ENCODE data around the gene MED27.

Gene MED27

GRCh38 chr9:131847665-131848354 lies 231.9 kb downstream of the MED27 start:
- no peak for DNase-seq (ENCODE audit: low read depth in 1 of 2, low spot score in 1 of 2)
- TF ChIP-seq, protein P1, sequence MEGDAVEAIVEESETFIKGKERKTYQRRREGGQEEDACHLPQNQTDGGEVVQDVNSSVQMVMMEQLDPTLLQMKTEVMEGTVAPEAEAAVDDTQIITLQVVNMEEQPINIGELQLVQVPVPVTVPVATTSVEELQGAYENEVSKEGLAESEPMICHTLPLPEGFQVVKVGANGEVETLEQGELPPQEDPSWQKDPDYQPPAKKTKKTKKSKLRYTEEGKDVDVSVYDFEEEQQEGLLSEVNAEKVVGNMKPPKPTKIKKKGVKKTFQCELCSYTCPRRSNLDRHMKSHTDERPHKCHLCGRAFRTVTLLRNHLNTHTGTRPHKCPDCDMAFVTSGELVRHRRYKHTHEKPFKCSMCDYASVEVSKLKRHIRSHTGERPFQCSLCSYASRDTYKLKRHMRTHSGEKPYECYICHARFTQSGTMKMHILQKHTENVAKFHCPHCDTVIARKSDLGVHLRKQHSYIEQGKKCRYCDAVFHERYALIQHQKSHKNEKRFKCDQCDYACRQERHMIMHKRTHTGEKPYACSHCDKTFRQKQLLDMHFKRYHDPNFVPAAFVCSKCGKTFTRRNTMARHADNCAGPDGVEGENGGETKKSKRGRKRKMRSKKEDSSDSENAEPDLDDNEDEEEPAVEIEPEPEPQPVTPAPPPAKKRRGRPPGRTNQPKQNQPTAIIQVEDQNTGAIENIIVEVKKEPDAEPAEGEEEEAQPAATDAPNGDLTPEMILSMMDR (IDR thresholded peaks at IDR 0.05; ENCODE audit: insufficient read depth, low read length): no peak
- no peak for TF ChIP-seq GABPA (IDR thresholded peaks at IDR 0.05; ENCODE audit: low read depth)
- no peak for TF ChIP-seq SPI1 (IDR thresholded peaks at IDR 0.05; ENCODE audit: borderline replicate concordance, low read depth)
- no peak for TF ChIP-seq POLR2AphosphoS5 (IDR thresholded peaks at IDR 0.05; ENCODE audit: low read depth)
- TF ChIP-seq, protein P2, sequence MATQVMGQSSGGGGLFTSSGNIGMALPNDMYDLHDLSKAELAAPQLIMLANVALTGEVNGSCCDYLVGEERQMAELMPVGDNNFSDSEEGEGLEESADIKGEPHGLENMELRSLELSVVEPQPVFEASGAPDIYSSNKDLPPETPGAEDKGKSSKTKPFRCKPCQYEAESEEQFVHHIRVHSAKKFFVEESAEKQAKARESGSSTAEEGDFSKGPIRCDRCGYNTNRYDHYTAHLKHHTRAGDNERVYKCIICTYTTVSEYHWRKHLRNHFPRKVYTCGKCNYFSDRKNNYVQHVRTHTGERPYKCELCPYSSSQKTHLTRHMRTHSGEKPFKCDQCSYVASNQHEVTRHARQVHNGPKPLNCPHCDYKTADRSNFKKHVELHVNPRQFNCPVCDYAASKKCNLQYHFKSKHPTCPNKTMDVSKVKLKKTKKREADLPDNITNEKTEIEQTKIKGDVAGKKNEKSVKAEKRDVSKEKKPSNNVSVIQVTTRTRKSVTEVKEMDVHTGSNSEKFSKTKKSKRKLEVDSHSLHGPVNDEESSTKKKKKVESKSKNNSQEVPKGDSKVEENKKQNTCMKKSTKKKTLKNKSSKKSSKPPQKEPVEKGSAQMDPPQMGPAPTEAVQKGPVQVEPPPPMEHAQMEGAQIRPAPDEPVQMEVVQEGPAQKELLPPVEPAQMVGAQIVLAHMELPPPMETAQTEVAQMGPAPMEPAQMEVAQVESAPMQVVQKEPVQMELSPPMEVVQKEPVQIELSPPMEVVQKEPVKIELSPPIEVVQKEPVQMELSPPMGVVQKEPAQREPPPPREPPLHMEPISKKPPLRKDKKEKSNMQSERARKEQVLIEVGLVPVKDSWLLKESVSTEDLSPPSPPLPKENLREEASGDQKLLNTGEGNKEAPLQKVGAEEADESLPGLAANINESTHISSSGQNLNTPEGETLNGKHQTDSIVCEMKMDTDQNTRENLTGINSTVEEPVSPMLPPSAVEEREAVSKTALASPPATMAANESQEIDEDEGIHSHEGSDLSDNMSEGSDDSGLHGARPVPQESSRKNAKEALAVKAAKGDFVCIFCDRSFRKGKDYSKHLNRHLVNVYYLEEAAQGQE (IDR thresholded peaks at IDR 0.05; ENCODE audit: insufficient replicate concordance, low read depth): no peak
- Histone ChIP-seq H3K4me3 (replicated peaks; ENCODE audit: insufficient read depth, low read length) (no peak overlapping the region), H3K27me3 (ENCODE audit: insufficient read depth, poor library complexity, severe bottlenecking) (no peaks in the 10 kb centered on the region), H3K27ac (replicated peaks) (no peak overlapping the region)

DNA sequence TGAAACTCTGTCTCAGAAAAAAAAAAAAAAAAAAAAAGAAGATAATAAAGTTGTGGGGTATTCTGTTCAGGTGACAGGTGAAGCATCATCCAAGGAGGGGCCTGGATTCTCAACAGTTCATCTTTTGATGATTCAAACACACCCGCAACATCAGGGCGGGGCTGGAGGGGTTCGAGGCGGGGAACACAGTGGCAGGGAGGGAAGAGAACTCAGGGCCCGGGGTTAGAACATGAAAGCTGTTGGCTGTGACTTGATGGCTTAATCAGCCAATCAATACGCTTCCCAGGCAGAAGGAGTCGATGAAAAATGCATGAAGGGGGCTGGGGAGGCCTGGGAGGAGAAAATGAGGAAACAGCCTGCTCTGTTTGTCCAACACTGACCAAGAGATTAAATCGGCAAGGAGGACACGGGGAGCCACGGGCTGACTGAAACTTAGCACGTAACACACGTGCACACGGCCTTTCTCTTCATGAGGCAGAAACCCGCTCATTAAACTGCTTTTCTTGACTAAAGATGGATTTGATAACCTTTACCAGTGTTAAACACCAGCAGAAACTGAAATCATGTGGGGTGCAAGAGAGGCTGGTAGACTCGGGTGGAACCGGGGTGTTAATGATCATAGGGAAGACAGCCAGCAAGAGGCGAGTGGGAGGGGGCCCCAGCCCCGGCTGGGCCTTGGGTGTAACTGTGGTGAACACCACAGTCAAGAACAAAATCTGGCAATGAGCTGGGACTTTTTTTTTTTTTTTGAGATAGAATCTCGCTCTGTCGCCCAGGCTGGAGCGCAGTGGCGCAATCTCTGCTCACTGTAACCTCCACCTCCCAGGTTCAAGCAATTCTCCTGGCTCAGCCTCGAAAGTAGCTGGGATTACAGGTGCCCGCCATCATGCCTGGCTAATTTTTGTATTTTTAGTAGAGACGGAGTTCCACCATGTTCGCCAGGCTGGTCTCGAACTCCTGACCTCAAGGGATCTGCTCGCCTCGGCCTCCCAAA lies 234.1 kb downstream of the MED27 start:
- TF ChIP-seq GABPA (IDR thresholded peaks at IDR 0.05; ENCODE audit: low read depth) (no peak), POLR2AphosphoS5 (IDR thresholded peaks at IDR 0.05; ENCODE audit: low read depth) (no peak), SPI1 (IDR thresholded peaks at IDR 0.05; ENCODE audit: borderline replicate concordance, low read depth) (no peak)
- TF ChIP-seq, protein P2 (IDR thresholded peaks at IDR 0.05; ENCODE audit: insufficient replicate concordance, low read depth): no peak
- TF ChIP-seq, protein P1 (IDR thresholded peaks at IDR 0.05; ENCODE audit: insufficient read depth, low read length): no peak
- Histone ChIP-seq H3K27me3 (ENCODE audit: insufficient read depth, poor library complexity, severe bottlenecking) (peaks cover 3% of the 10 kb centered on the region), H3K4me3 (replicated peaks; ENCODE audit: insufficient read depth, low read length) (no peak overlapping the region), H3K27ac (replicated peaks) (no peak overlapping the region)
- DNase-seq (ENCODE audit: low read depth in 1 of 2, low spot score in 1 of 2): no peak

DNA sequence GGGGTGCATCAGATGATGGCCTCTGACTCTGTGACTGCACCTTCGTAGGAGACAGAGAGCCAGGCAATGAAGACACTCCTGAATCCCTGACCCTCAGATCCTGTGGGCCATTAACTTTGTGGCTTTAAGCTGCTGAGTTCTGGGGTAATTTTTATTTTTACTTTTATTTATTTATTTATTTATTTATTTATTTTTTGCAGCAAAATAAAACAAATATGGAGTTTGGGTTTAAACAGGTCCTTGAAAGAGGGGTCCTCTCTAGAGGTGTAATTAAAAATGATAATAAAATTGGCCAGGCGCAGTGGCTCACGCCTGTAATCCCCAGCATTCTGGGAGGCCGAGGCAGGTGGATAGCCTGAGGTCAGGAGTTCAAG lies 234.9 kb downstream of the MED27 start:
- H3K4me3 ChIP-seq (replicated peaks; ENCODE audit: insufficient read depth, low read length): no peak overlapping the region
- no peak overlapping the region for H3K27ac ChIP-seq (replicated peaks)
- H3K27me3 ChIP-seq (ENCODE audit: insufficient read depth, poor library complexity, severe bottlenecking): peaks cover 3% of the 10 kb centered on the region
- no peak for TF ChIP-seq GABPA (IDR thresholded peaks at IDR 0.05; ENCODE audit: low read depth)
- TF ChIP-seq POLR2AphosphoS5 (IDR thresholded peaks at IDR 0.05; ENCODE audit: low read depth): no peak
- no peak for TF ChIP-seq SPI1 (IDR thresholded peaks at IDR 0.05; ENCODE audit: borderline replicate concordance, low read depth)
- TF ChIP-seq, protein P1 (IDR thresholded peaks at IDR 0.05; ENCODE audit: insufficient read depth, low read length): no peak
- TF ChIP-seq, protein P2 (IDR thresholded peaks at IDR 0.05; ENCODE audit: insufficient replicate concordance, low read depth): no peak
- DNase-seq (ENCODE audit: low read depth in 1 of 2, low spot score in 1 of 2): no peak

Data from HL-60 (cell line).